Neural progenitor cell (in vitro differentiated cells): Measurements from ENCODE around the gene PCDH9.

Source experiments
- CTCF ChIP-seq: fragments of 200-600 bp; sonication (generic); IDR thresholded peaks from 2 replicates; pipeline ENCODE4 v1.5.1; 2017; ENCODE audit warnings: antibody characterized with exemption, mild to moderate bottlenecking
- EZH2 ChIP-seq: fragments of 200-600 bp; sonication (generic); IDR thresholded peaks from 2 replicates; pipeline ENCODE4 v1.6.1; 2017; ENCODE audit warnings: antibody characterized with exemption, mild to moderate bottlenecking, moderate library complexity
- EZH2phosphoT487 ChIP-seq: fragments of 200-600 bp; sonication (generic); IDR thresholded peaks from 2 replicates; pipeline ENCODE4 v1.6.1; 2017; ENCODE audit warnings: antibody characterized with exemption

GRCh38 chr13:66427458-66427861, 802.7 kb downstream of the PCDH9 start:
- TF ChIP-seq EZH2 (no peak), CTCF (no peak), EZH2phosphoT487 (no peak)
